HCT116 (cell line): ENCODE results near the gene KIF26A. TPM values are rescaled to one million over a fixed set of nuclear protein-coding genes. Genes with fewer than 3 reads are reported as not detected.

Experiments
- ATAC-seq: fragments of 200-7000 bp; cut with Tn5 transposase; 2 replicates; pipeline ENCODE4 v1.9.1; 2020; ENCODE audit warnings: mild to moderate bottlenecking, moderate library complexity
- BruUV-seq: library from RNA; stranded (reverse); fragments of 400-500 nt; replicated peaks from 2 replicates; lab custom pipeline; 2021; lab: Mats Ljungman, UMichigan
- CTCF ChIA-PET: fragments of 300-600 bp; sonication (Branson Sonifier 250); formaldehyde crosslinking; loops from one replicate; lab custom pipeline; 2021; ENCODE audit warnings: antibody characterized with exemption; lab: Charles Lee
- POLR2A ChIA-PET: fragments of 300-600, 350-600 bp; sonication (Branson Sonifier 250); formaldehyde crosslinking; loops from one replicate; lab custom pipeline; 2021; ENCODE audit warnings: antibody characterized with exemption; lab: Charles Lee
- RAD21 ChIA-PET, 2 experiments: fragments of 300-600 bp; sonication (Branson Sonifier 250); formaldehyde crosslinking; loops; one replicate each; lab custom pipeline; 2023; ENCODE audit warnings: low total read pairs in 2 of 2; ENCODE audit not compliant: uncharacterized antibody in 2 of 2, unreplicated experiment in 2 of 2, low non-redundant PET in 1 of 2; lab: Charles Lee
- DNase-seq: peaks from one replicate; pipeline ENCODE4 v3.0.0-alpha.2; 2010; ENCODE audit warnings: low read depth, low spot score
- H2AFZ ChIP-seq: fragments of 200-600 bp; shearing (Covaris generic), sonication (generic); 2 replicates; pipeline ENCODE4 v1.6.1; 2017; ENCODE audit warnings: low read depth, mixed run types, mixed read lengths, antibody characterized with exemption, low read length; ENCODE audit not compliant: poor library complexity, severe bottlenecking
- H3K27ac ChIP-seq: 2 replicates; pipeline ENCODE4 v1.5.1; 2012; ENCODE audit warnings: low read depth, low read length
- H3K27me3 ChIP-seq: fragments of 200-600 bp; sonication (generic); 2 replicates; pipeline ENCODE4 v1.6.1; 2016; ENCODE audit warnings: mixed run types, low read length, mixed read lengths; ENCODE audit not compliant: insufficient read depth
- H3K36me3 ChIP-seq, 2 experiments: fragments of 200-500 bp in 1 of 2; fragments of 200-600 bp in 1 of 2; sonication (Bioruptor generic) in 1 of 2; sonication (generic) in 1 of 2; 2 replicates each; pipeline versions ENCODE4 v1.5.1 to v1.6.1; 2014 to 2016; ENCODE audit warnings: low read length in 2 of 2, inconsistent platforms in 1 of 2, mixed read lengths in 1 of 2, mixed run types in 1 of 2; ENCODE audit not compliant: insufficient read depth in 2 of 2, control insufficient read depth in 1 of 2
- H3K4me1 ChIP-seq, 2 experiments: fragments of 200-600 bp in 1 of 2; sonication (generic) in 1 of 2; 2 replicates each; pipeline versions ENCODE4 v1.5.1 to v1.6.1; 2012 to 2017; ENCODE audit warnings: low read length in 2 of 2, inconsistent platforms in 1 of 2, mild to moderate bottlenecking in 1 of 2, mixed read lengths in 1 of 2, mixed run types in 1 of 2, moderate library complexity in 1 of 2; ENCODE audit not compliant: insufficient read depth in 2 of 2, control insufficient read depth in 1 of 2
- H3K4me2 ChIP-seq: fragments of 200-600 bp; sonication (generic); 2 replicates; pipeline ENCODE4 v1.6.1; 2017; ENCODE audit warnings: mixed run types, low read length, mixed read lengths
- H3K4me3 ChIP-seq, 2 experiments: fragments of 200-600 bp in 1 of 2; sonication (generic) in 1 of 2; replicated peaks in 1 of 2; 2 replicates each; pipeline ENCODE4 v1.5.1; 2011 to 2016; ENCODE audit warnings: low read length in 2 of 2, control low read depth in 1 of 2, low read depth in 1 of 2, mild to moderate bottlenecking in 1 of 2, mixed read lengths in 1 of 2, mixed run types in 1 of 2
- H3K79me2 ChIP-seq: fragments of 200-600 bp; sonication (generic); 2 replicates; pipeline ENCODE4 v1.6.1; 2017; ENCODE audit warnings: mild to moderate bottlenecking, mixed run types, low read length, moderate library complexity, mixed read lengths; ENCODE audit not compliant: insufficient read depth
- H3K9ac ChIP-seq: fragments of 200-600 bp; sonication (generic); 2 replicates; pipeline ENCODE4 v1.6.1; 2016; ENCODE audit warnings: low read length, mixed read lengths
- H3K9me2 ChIP-seq: fragments of 200-600 bp; sonication (generic), shearing (Covaris generic); 2 replicates; pipeline ENCODE4 v1.6.1; 2017; ENCODE audit warnings: mixed run types, mild to moderate bottlenecking, moderate library complexity; ENCODE audit not compliant: insufficient read depth
- H3K9me3 ChIP-seq, 2 experiments: fragments of 200-500 bp in 1 of 2; fragments of 200-600 bp in 1 of 2; sonication (Bioruptor generic) in 1 of 2; sonication (generic) in 1 of 2; 2 replicates each; pipeline ENCODE4 v1.6.1; 2014 to 2017; ENCODE audit warnings: low read length in 2 of 2, mixed read lengths in 2 of 2, inconsistent platforms in 1 of 2, low read depth in 1 of 2, mild to moderate bottlenecking in 1 of 2, mixed run types in 1 of 2, moderate library complexity in 1 of 2; ENCODE audit not compliant: control insufficient read depth in 1 of 2, insufficient read depth in 1 of 2
- H4K20me1 ChIP-seq: fragments of 200-600 bp; sonication (generic), shearing (Covaris generic); 2 replicates; pipeline ENCODE4 v1.6.1; 2017; ENCODE audit warnings: mixed run types, mild to moderate bottlenecking, moderate library complexity; ENCODE audit not compliant: insufficient read depth
- ATF3 ChIP-seq: IDR thresholded peaks from 2 replicates; pipeline ENCODE4 v1.6.1; 2012
- CBX3 ChIP-seq: IDR thresholded peaks from 2 replicates; pipeline ENCODE4 v1.6.1; 2012; ENCODE audit warnings: low read depth
- CEBPB ChIP-seq: IDR thresholded peaks from 2 replicates; pipeline ENCODE4 v1.6.1; 2012; ENCODE audit warnings: low read depth
- EGR1 ChIP-seq: IDR thresholded peaks from 2 replicates; pipeline ENCODE4 v1.6.1; 2012; ENCODE audit warnings: low read depth
- ELF1 ChIP-seq: IDR thresholded peaks from 2 replicates; pipeline ENCODE4 v1.6.1; 2012; ENCODE audit warnings: low read depth, borderline replicate concordance
- EZH2 ChIP-seq: fragments of 200-600 bp; sonication (generic); IDR thresholded peaks from 2 replicates; pipeline ENCODE4 v1.6.1; 2017; ENCODE audit warnings: antibody characterized with exemption, mixed run types
- EZH2phosphoT487 ChIP-seq: fragments of 200-600 bp; IDR thresholded peaks from 2 replicates; pipeline ENCODE4 v1.6.1; 2018; ENCODE audit warnings: antibody characterized with exemption, borderline replicate concordance
- JUND ChIP-seq: IDR thresholded peaks from 2 replicates; pipeline ENCODE4 v1.6.1; 2012
- MAX ChIP-seq: IDR thresholded peaks from 2 replicates; pipeline ENCODE4 v1.6.1; 2012
- POLR2A ChIP-seq: IDR thresholded peaks from 2 replicates; pipeline ENCODE4 v1.7.0; 2011; ENCODE audit warnings: borderline replicate concordance; ENCODE audit not compliant: insufficient read depth, insufficient read length; ENCODE audit errors: extremely low read depth
- RAD21 ChIP-seq: IDR thresholded peaks from 2 replicates; pipeline ENCODE4 v1.6.1; 2012; ENCODE audit warnings: low read depth, mild to moderate bottlenecking
- REST ChIP-seq: IDR thresholded peaks from 2 replicates; pipeline ENCODE4 v1.6.1; 2012; ENCODE audit warnings: low read depth
- SIN3A ChIP-seq: IDR thresholded peaks from 2 replicates; pipeline ENCODE4 v1.6.1; 2012; ENCODE audit warnings: low read depth
- SP1 ChIP-seq: IDR thresholded peaks from 2 replicates; pipeline ENCODE4 v1.6.1; 2012; ENCODE audit warnings: low read depth
- TCF7L2 ChIP-seq: IDR thresholded peaks from 2 replicates; pipeline ENCODE4 v1.7.0; 2011; ENCODE audit warnings: borderline replicate concordance, inconsistent platforms; ENCODE audit not compliant: insufficient read depth, insufficient read length; ENCODE audit errors: extremely low read depth
- YY1 ChIP-seq: IDR thresholded peaks from 2 replicates; pipeline ENCODE4 v1.6.1; 2011; ENCODE audit warnings: low read length, low read depth, moderate library complexity, mild to moderate bottlenecking; ENCODE audit not compliant: insufficient replicate concordance; ENCODE audit errors: extremely low read depth
- ZBTB33 ChIP-seq: IDR thresholded peaks from 2 replicates; pipeline ENCODE4 v1.6.1; 2011; ENCODE audit warnings: mild to moderate bottlenecking, low read length, moderate library complexity; ENCODE audit not compliant: insufficient replicate concordance; ENCODE audit errors: extremely low read depth
- ZNF274 ChIP-seq: fragments of 200-500 bp; sonication (Bioruptor generic); IDR thresholded peaks from 2 replicates; pipeline ENCODE4 v1.6.1; 2014; ENCODE audit warnings: mild to moderate bottlenecking, low read depth, low read length, inconsistent platforms
- intact Hi-C: fragments of 100-400 bp; cut with micrococcal nuclease; formaldehyde crosslinking; loops from 2 replicates; pipeline ENCODE4 v1.10.0; 2022
- total RNA-seq: library from RNA; stranded (reverse); gene quantifications from one replicate; pipeline ENCODE4 v1.2.1, GENCODE V29; 2021; ENCODE audit not compliant: unreplicated experiment

KIF26A gene
- total RNA-seq, 1 experiment from 2014 or later = 10.2 TPM

GRCh38 chr14:104115131-104115600 is 23.2 kb upstream of the KIF26A start (continued):
- TF ChIP-seq ZNF274 = no peak

- Histone ChIP-seq H3K4me2 (peak overlapping the region; percentile 92), H3K27ac (peak overlapping the region; percentile 81), H3K9me2 (no peaks in the 10 kb centered on the region), H3K4me3 (peak overlapping the region; percentile 48 to 82), H3K9ac (peak overlapping the region; percentile 82), H2AFZ (no peak overlapping the region), H3K79me2 (no peaks in the 10 kb centered on the region), H3K4me1 (peaks cover 24 to 68% of the 10 kb centered on the region in 2 experiments; a peak in 3 of 4 replicates), H3K27me3 (no peaks in the 10 kb centered on the region), H3K36me3 (no peaks in the 10 kb centered on the region), H4K20me1 (no peaks in the 10 kb centered on the region), H3K9me3 (no peaks in the 10 kb centered on the region)
- ChIA-PET CTCF (interaction anchor here (1.0 to 2.2 kb wide), 4 partner anchors 13 to 31 kb away, joined by 3 to 8 read pairs (median 4); no protein-coding TSS in a partner anchor), POLR2A (no interaction called here), RAD21 (no interaction called here)
- ATAC-seq = no peak; the same call in 1 of the 2 replicates
- BruUV-seq = no TSS peak
- intact Hi-C loops = no loop called here
- DNase-seq = no peak
- no peak for TF ChIP-seq YY1
- TF ChIP-seq ZBTB33 = no peak
- TF ChIP-seq SIN3A = no peak
- no peak for TF ChIP-seq POLR2A
- no peak for TF ChIP-seq MAX
- no peak for TF ChIP-seq EZH2phosphoT487
- no peak for TF ChIP-seq RAD21
- TF ChIP-seq EZH2 = no peak
- TF ChIP-seq EGR1 = no peak
- TF ChIP-seq ATF3 = no peak
- TF ChIP-seq CEBPB = no peak
- no peak for TF ChIP-seq REST
- no peak for TF ChIP-seq SP1
- TF ChIP-seq JUND = no peak
- TF ChIP-seq CBX3 = no peak
- no peak for TF ChIP-seq ELF1
- TF ChIP-seq TCF7L2 = no peak
Observed at GRCh38 chr14:104115691-104116287, 22.6 kb upstream of the KIF26A start.
